ENCODE measurements around the gene ZMYND19. TPM values are rescaled to one million over a fixed set of nuclear protein-coding genes. Genes with fewer than 3 reads are reported as not detected.
"Not testable (repeated sequence)": the region's sequence is repeated elsewhere in the genome, so short reads cannot be mapped to it uniquely, and the experiment has no call there.

Gene ZMYND19
- total and polyA plus RNA-seq, 2 donors (not counting 3 experiments of a cell fraction or from before 2014, with no cell fraction given) = 22.8 to 32.6 TPM

- intact Hi-C loops (cut with micrococcal nuclease) = no loop called here
- dilution Hi-C loops (cut with MboI; ENCODE audit: extremely low pct_ligation_motif_present, low sequenced_read_pairs) = no loop called here
- DNase-seq (ENCODE audit: low read depth, low spot score) = no peak
- CTCF ChIA-PET = no interaction called here
- Histone ChIP-seq H3K9me1 (replicated peaks; ENCODE audit: control insufficient read depth, extremely low read depth, insufficient read depth, low read length) (no peaks in the 10 kb centered on the region), H4K20me1 (replicated peaks; ENCODE audit: control insufficient read depth, extremely low read depth, insufficient read depth, low read length) (no peaks in the 10 kb centered on the region), H3K36me3 (ENCODE audit: control insufficient read depth in 2 of 2, extremely low read depth in 1 of 2, insufficient read depth in 2 of 2, low read length in 2 of 2) (no peaks in the 10 kb centered on the region), H3K79me2 (ENCODE audit: control insufficient read depth, insufficient read depth, low read length) (no peaks in the 10 kb centered on the region), H2AFZ (ENCODE audit: low read depth, low read length) (no peak overlapping the region), H3K4me2 (ENCODE audit: insufficient read depth, low read length) (no peak overlapping the region), H3K4me3 (replicated peaks in 1 of 3; ENCODE audit: insufficient read depth in 1 of 3, low read depth in 1 of 3, low read length in 3 of 3) (no peak overlapping the region), H3K9me3 (replicated peaks; ENCODE audit: control insufficient read depth, insufficient read depth, low read length) (no peaks in the 10 kb centered on the region), H3K4me1 (ENCODE audit: control insufficient read depth, extremely low read depth, insufficient read depth, low read length) (no peaks in the 10 kb centered on the region), H3K9ac (replicated peaks; ENCODE audit: extremely low read depth, insufficient read depth, low read length) (no peak overlapping the region), H3K27me3 (ENCODE audit: control insufficient read depth in 2 of 2, insufficient read depth in 2 of 2, low read length in 2 of 2) (no peaks in the 10 kb centered on the region), H3K27ac (ENCODE audit: insufficient read depth, low read depth, low read length) (no peak overlapping the region)
- no peak for FAIRE-seq
- BruUV-seq (replicated peaks) = no TSS peak
- POLR2A ChIA-PET = no interaction called here
- no peak for TF ChIP-seq MAX (IDR thresholded peaks at IDR 0.05; ENCODE audit: insufficient read depth, insufficient read length)
- TF ChIP-seq JUN (IDR thresholded peaks at IDR 0.05; ENCODE audit: borderline replicate concordance, insufficient read depth, insufficient read length, low read depth) = no peak
- no peak for TF ChIP-seq CTCF (IDR thresholded peaks at IDR 0.05; ENCODE audit: extremely low read depth in 1 of 2, insufficient read depth in 1 of 2, low read depth in 1 of 2, low read length in 2 of 2)
- TF ChIP-seq POLR2AphosphoS5 (IDR thresholded peaks at IDR 0.05; ENCODE audit: insufficient read depth, low read depth, low read length) = no peak
- TF ChIP-seq MYC (IDR thresholded peaks at IDR 0.05; ENCODE audit: low read depth, low read length) = no peak
- TF ChIP-seq POLR2A (IDR thresholded peaks at IDR 0.05; ENCODE audit: low read depth, low read length) = no peak
- no peak for TF ChIP-seq EZH2 (IDR thresholded peaks at IDR 0.05; ENCODE audit: borderline replicate concordance, low read depth, low read length, severe bottlenecking)
- no peak for TF ChIP-seq FOS (IDR thresholded peaks at IDR 0.05; ENCODE audit: borderline replicate concordance, insufficient read depth, low read length)
- TF ChIP-seq GATA2 (IDR thresholded peaks at IDR 0.05; ENCODE audit: insufficient read depth, insufficient read length, low read depth, low read length) = no peak
These were observed 8.6 kb upstream of the ZMYND19 start for GRCh38 chr9:137598943-137599342.

GRCh38 chr9:137596577-137596976, 6.3 kb upstream of the ZMYND19 start:
- H3K9ac ChIP-seq (replicated peaks; ENCODE audit: extremely low read depth, insufficient read depth, low read length); BruUV-seq (replicated peaks); intact Hi-C loops (cut with micrococcal nuclease); H3K79me2 ChIP-seq (ENCODE audit: control insufficient read depth, insufficient read depth, low read length); H2AFZ ChIP-seq (ENCODE audit: low read depth, low read length); FAIRE-seq; H3K27ac ChIP-seq (ENCODE audit: insufficient read depth, low read depth, low read length); H3K36me3 ChIP-seq (ENCODE audit: control insufficient read depth in 2 of 2, extremely low read depth in 1 of 2, insufficient read depth in 2 of 2, low read length in 2 of 2); H3K9me3 ChIP-seq (replicated peaks; ENCODE audit: control insufficient read depth, insufficient read depth, low read length); H4K20me1 ChIP-seq (replicated peaks; ENCODE audit: control insufficient read depth, extremely low read depth, insufficient read depth, low read length); dilution Hi-C loops (cut with MboI; ENCODE audit: extremely low pct_ligation_motif_present, low sequenced_read_pairs); POLR2A ChIA-PET; H3K9me1 ChIP-seq (replicated peaks; ENCODE audit: control insufficient read depth, extremely low read depth, insufficient read depth, low read length); H3K27me3 ChIP-seq (ENCODE audit: control insufficient read depth in 2 of 2, insufficient read depth in 2 of 2, low read length in 2 of 2); H3K4me3 ChIP-seq (replicated peaks in 1 of 3; ENCODE audit: insufficient read depth in 1 of 3, low read depth in 1 of 3, low read length in 3 of 3); H3K4me2 ChIP-seq (ENCODE audit: insufficient read depth, low read length); DNase-seq (ENCODE audit: low read depth, low spot score); H3K4me1 ChIP-seq (ENCODE audit: control insufficient read depth, extremely low read depth, insufficient read depth, low read length): not testable (repeated sequence)
- CTCF ChIA-PET = interaction anchor here (1.0 to 1.3 kb wide), 2 partner anchors 9 to 17 kb away, joined by 3 read pairs; partner anchors contain the start of gene ARRDC1
